Measurements from ENCODE around the gene CFAP46.
"Not testable (repeated sequence)": the region's sequence is repeated elsewhere in the genome, so short reads cannot be mapped to it uniquely, and the experiment has no call there.

Gene CFAP46

GRCh38 chr10:132897516-132898381 lies 44.6 kb downstream of the CFAP46 start:
- FAIRE-seq (no peak), DNase-seq (ENCODE audit: insufficient read length, low spot score) (no peak)
- TF ChIP-seq CTCF (IDR thresholded peaks at IDR 0.05; ENCODE audit: insufficient read depth, missing control alignments): no peak

GRCh38 chr10:132893786-132894185 lies 48.6 kb downstream of the CFAP46 start:
- DNase-seq (ENCODE audit: insufficient read length, low spot score); FAIRE-seq: not testable (repeated sequence)

- no peak for TF ChIP-seq CTCF (IDR thresholded peaks at IDR 0.05; ENCODE audit: insufficient read depth, missing control alignments)
- DNase-seq (ENCODE audit: insufficient read length, low spot score) (no peak), FAIRE-seq (no peak)
Observed at GRCh38 chr10:132893090-132893489, 49.3 kb downstream of the CFAP46 start.

GRCh38 chr10:132892004-132892403 lies 50.4 kb downstream of the CFAP46 start:
- TF ChIP-seq CTCF (IDR thresholded peaks at IDR 0.05; ENCODE audit: insufficient read depth, missing control alignments): no peak
- DNase-seq (ENCODE audit: insufficient read length, low spot score) (no peak), FAIRE-seq (no peak)

GRCh38 chr10:132891368-132891767 lies 51.0 kb downstream of the CFAP46 start:
- DNase-seq (ENCODE audit: insufficient read length, low spot score): no peak
- TF ChIP-seq CTCF (IDR thresholded peaks at IDR 0.05; ENCODE audit: insufficient read depth, missing control alignments): no peak
- FAIRE-seq: no peak

- FAIRE-seq (no peak), DNase-seq (ENCODE audit: insufficient read length, low spot score) (no peak)
- TF ChIP-seq CTCF (IDR thresholded peaks at IDR 0.05; ENCODE audit: insufficient read depth, missing control alignments): no peak
Observed at GRCh38 chr10:132890301-132890700, 52.1 kb downstream of the CFAP46 start.

GRCh38 chr10:132889556-132889955 lies 52.8 kb downstream of the CFAP46 start:
- DNase-seq (ENCODE audit: insufficient read length, low spot score) (no peak), FAIRE-seq (no peak)
- TF ChIP-seq CTCF (IDR thresholded peaks at IDR 0.05; ENCODE audit: insufficient read depth, missing control alignments): no peak

Data from D721Med (cell line).